ENCODE data around the gene SLC24A3.
A peak's percentile ranks its signal among the peaks of the same experiment; 100 is the strongest.

Gene SLC24A3

DNA sequence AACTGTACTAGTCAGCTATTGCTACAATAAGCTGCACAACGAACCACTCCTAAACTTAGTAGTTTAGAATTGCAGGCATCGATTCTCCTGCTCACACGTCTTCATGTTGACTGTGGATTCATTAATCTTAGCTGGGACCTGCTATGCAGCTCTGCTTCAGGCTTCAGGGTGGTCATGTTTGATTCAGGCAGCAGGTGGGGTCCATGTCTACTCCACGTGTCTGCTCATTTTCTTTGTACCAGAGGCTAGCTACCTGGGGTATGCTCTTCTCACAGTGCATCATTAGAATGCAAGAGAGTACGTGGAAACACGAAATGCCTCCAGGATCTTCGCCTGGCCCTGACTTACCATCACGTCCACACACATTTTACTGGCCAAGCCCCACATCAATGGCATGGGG lies 481.1 kb downstream of the SLC24A3 start:
- DNase-seq (ENCODE audit: extremely low read depth, low read depth), result no peak
- no peak overlapping the region for H3K4me3 ChIP-seq (replicated peaks; ENCODE audit: low read depth, low read length)
- TF ChIP-seq, protein P1, sequence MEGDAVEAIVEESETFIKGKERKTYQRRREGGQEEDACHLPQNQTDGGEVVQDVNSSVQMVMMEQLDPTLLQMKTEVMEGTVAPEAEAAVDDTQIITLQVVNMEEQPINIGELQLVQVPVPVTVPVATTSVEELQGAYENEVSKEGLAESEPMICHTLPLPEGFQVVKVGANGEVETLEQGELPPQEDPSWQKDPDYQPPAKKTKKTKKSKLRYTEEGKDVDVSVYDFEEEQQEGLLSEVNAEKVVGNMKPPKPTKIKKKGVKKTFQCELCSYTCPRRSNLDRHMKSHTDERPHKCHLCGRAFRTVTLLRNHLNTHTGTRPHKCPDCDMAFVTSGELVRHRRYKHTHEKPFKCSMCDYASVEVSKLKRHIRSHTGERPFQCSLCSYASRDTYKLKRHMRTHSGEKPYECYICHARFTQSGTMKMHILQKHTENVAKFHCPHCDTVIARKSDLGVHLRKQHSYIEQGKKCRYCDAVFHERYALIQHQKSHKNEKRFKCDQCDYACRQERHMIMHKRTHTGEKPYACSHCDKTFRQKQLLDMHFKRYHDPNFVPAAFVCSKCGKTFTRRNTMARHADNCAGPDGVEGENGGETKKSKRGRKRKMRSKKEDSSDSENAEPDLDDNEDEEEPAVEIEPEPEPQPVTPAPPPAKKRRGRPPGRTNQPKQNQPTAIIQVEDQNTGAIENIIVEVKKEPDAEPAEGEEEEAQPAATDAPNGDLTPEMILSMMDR (IDR thresholded peaks at IDR 0.05; ENCODE audit: low read depth, low read length, missing control alignments), result no peak

DNA sequence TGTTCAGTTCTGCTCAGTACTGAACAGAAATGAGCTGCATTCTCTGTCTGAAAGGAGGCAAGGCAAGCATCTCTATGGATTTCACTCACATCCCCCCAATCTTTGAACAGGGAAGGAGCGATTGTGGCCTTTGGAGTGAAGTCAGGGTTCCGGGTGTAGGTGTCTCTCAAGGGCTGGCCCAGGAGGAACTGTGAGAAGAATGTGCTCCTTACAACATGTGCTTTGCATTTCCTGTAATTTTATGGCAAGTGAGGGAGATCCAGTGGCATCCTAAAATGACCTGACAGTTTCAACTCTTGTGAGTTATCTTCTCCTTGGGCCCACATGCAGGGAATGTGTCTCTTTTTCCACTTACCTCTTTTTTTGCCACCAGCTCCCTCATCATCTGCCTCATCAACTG lies 482.6 kb downstream of the SLC24A3 start:
- DNase-seq (ENCODE audit: extremely low read depth, low read depth), result no peak
- H3K4me3 ChIP-seq (replicated peaks; ENCODE audit: low read depth, low read length), result no peak overlapping the region
- TF ChIP-seq, protein P1 (IDR thresholded peaks at IDR 0.05; ENCODE audit: low read depth, low read length, missing control alignments), result no peak

DNA sequence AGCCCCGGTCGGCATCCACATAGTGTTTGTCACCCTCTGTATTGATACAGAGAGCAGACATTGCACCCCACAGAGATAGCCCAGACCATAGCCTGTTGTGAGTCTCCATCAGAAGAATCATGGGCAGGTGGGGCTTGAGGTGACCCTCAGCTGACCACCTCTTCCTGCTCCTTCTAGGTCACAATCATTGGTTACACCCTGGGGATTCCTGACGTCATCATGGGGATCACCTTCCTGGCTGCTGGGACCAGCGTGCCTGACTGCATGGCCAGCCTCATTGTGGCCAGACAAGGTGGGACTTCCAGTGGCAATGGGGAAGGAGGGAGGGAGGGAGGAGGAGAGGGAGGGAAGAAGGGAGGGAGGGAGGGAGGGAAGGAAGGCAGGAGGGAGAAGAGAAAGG lies 484.2 kb downstream of the SLC24A3 start:
- no peak overlapping the region for H3K4me3 ChIP-seq (replicated peaks; ENCODE audit: low read depth, low read length)
- no peak for DNase-seq (ENCODE audit: extremely low read depth, low read depth)
- TF ChIP-seq, protein P1 (IDR thresholded peaks at IDR 0.05; ENCODE audit: low read depth, low read length, missing control alignments), result no peak

DNA sequence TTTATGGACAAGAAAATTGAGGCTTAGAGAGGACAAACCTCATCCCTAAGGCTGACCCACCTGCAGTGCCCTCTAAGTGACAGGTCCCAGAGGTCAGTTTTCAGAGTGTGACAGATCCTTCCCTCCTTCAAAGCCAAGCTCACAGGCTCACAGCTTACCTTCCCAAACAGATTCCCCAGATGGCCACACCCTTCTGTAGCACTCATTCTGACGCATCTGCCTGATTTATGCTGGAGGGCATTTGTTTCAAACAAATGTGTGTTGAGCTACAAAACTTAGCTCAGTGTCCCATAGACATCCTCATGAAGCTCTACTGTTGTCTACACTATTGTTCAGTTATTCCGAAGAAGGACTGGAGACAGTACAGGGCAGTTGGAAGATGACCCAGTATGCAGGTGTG lies 485.0 kb downstream of the SLC24A3 start:
- DNase-seq (ENCODE audit: extremely low read depth, low read depth), result no peak
- TF ChIP-seq, protein P1 (IDR thresholded peaks at IDR 0.05; ENCODE audit: low read depth, low read length, missing control alignments), result no peak
- no peak overlapping the region for H3K4me3 ChIP-seq (replicated peaks; ENCODE audit: low read depth, low read length)

DNA sequence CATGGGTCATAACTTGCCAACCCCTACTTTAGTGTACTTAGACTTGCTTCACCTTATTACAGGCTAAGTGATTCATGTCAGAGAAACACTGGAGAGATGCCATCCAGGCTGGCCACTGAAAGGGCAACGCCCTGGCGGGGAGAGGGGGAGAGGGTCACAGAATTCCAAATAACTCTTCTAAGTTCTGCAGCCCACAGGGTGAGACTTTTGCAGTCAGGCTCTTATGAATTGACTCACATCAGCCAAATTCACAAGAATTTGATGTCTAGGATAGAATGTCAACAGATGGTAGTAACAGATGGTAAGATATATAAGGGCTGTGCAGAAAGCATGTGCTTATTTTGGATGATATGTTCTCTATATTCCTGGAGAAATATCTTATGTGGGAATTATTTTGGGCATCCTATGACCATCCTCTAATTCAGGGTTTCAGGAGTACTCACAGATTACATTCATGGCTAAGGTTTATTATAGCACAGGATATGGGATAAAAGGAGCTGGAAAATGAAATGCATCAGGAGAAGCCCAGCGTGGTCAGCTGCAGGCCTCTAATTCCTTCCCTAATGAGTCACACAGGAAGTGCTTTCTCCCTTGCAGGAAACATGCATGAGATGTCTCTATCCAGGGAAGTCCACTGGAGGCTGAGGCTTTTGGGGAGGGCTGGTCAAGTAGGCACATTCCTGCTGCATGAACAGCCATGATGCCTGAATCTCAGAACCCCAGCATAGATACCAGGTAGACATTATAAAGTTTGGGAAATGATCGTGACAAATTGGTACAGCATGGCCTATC lies 486.9 kb downstream of the SLC24A3 start:
- peak; percentile 73 for DNase-seq (ENCODE audit: extremely low read depth, low read depth)
- H3K4me3 ChIP-seq (replicated peaks; ENCODE audit: low read depth, low read length), result no peak overlapping the region
- TF ChIP-seq, protein P1 (IDR thresholded peaks at IDR 0.05; ENCODE audit: low read depth, low read length, missing control alignments), result no peak

DNA sequence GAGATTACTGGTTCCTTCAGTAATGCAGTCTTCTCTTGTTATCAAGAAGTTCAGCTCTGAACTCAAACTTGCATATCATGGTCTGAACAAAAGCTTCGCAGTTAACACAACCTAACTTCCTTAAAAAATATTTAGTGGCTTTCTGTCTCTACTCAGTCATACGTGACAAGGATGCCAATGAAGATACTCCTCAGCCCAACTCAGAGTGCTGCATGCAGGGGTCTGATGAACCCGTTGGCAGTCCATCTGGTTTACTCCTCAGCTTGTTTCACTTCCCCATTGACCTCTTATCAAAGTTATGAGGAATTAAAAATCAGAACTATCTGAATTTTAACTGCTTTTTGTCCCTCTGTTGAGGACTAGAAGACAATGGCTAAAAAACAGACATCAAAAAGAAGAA lies 489.0 kb downstream of the SLC24A3 start:
- no peak overlapping the region for H3K4me3 ChIP-seq (replicated peaks; ENCODE audit: low read depth, low read length)
- no peak for DNase-seq (ENCODE audit: extremely low read depth, low read depth)
- TF ChIP-seq, protein P1 (IDR thresholded peaks at IDR 0.05; ENCODE audit: low read depth, low read length, missing control alignments), result no peak

DNA sequence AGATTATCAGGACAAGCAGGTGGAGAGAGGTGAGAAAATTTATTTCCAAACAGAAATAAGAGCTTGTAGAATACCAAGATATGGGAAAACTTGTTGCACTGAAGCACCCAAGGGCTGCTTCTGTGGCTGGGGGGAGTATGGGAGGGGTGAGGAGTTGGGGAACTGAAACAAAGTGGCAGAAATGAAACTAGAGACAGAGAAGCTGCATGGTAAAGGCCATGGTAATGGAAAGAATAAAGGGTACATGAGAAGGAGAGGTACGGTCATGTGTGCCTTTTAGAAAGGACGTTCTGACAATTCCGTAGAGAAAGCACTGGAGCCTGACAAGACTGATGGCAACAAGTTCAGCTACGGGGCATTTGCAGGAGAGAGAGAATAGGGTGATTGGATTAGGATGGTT lies 494.0 kb downstream of the SLC24A3 start:
- DNase-seq (ENCODE audit: extremely low read depth, low read depth), result no peak
- TF ChIP-seq, protein P1 (IDR thresholded peaks at IDR 0.05; ENCODE audit: low read depth, low read length, missing control alignments), result no peak
- no peak overlapping the region for H3K4me3 ChIP-seq (replicated peaks; ENCODE audit: low read depth, low read length)
